Esophagus (tissue), 2 donors: ENCODE data around the gene TJP2. TPM values are rescaled to one million over a fixed set of nuclear protein-coding genes. Genes with fewer than 3 reads are reported as not detected.

Experiments
- H3K27ac ChIP-seq, 2 donors: one replicate each; pipeline ENCODE4 v1.5.1; 2013; ENCODE audit warnings: low read depth in 2 of 2, mild to moderate bottlenecking in 2 of 2, inconsistent platforms in 1 of 2, low read length in 1 of 2, moderate library complexity in 1 of 2
- H3K27me3 ChIP-seq, 2 donors: one replicate each; pipeline ENCODE4 v1.6.1; 2013; ENCODE audit warnings: low read length in 2 of 2, control low read depth in 1 of 2, mild to moderate bottlenecking in 1 of 2; ENCODE audit not compliant: insufficient read depth in 2 of 2, control insufficient read depth in 1 of 2
- H3K36me3 ChIP-seq, 2 donors: one replicate each; pipeline ENCODE4 v1.6.1; 2013; ENCODE audit warnings: low read length in 1 of 2; ENCODE audit not compliant: control insufficient read depth in 2 of 2, insufficient read depth in 2 of 2
- H3K4me1 ChIP-seq, 2 donors: one replicate each; pipeline ENCODE4 v1.6.1; 2013; ENCODE audit warnings: low read length in 1 of 2; ENCODE audit not compliant: control insufficient read depth in 2 of 2, insufficient read depth in 2 of 2
- H3K4me3 ChIP-seq, 2 donors: one replicate each; pipeline ENCODE4 v1.5.1; 2013; ENCODE audit warnings: low read length in 2 of 2, mild to moderate bottlenecking in 2 of 2, low read depth in 1 of 2, moderate library complexity in 1 of 2
- H3K9me3 ChIP-seq, 2 donors: one replicate each; pipeline ENCODE4 v1.6.1; 2013; ENCODE audit warnings: mild to moderate bottlenecking in 2 of 2, low read depth in 1 of 2, low read length in 1 of 2, moderate library complexity in 1 of 2; ENCODE audit not compliant: control insufficient read depth in 2 of 2, insufficient read depth in 1 of 2
- WGBS, 2 donors: extraction: QIAGEN DNeasy Blood & Tissue Kit; methylation state at CpG; one replicate each; pipeline ENCODE4 v1.1.7; 2013; 5-methylcytosine and 5-hydroxymethylcytosine counted together
- polyA plus RNA-seq, 2 donors: library from polyadenylated mRNA; stranded (reverse); fragments of 200-250 nt; gene quantifications; one replicate each; pipeline ENCODE4 v1.2.3, GENCODE V29; 2013
- donor health status: healthy with polysubstance abuse.
- donor health status: Bipolar disorder and iron deficiency.

The TJP2 gene
- polyA plus RNA-seq, 2 donors: 61.5 to 63.9 TPM

GRCh38 chr9:69255591-69255990, 81.5 kb downstream of the TJP2 start:
- 100% methylated on average over 1 of the region's 1 CpG for WGBS, 2 donors
- Histone ChIP-seq H3K9me3 (no peaks in the 10 kb centered on the region), H3K36me3 (peaks cover 6 to 15% of the 10 kb centered on the region in 2 donors), H3K4me1 (no peaks in the 10 kb centered on the region), H3K4me3 (no peak overlapping the region), H3K27me3 (no peaks in the 10 kb centered on the region), H3K27ac (no peak overlapping the region)

- Histone ChIP-seq H3K4me3 (no peak overlapping the region), H3K27me3 (no peaks in the 10 kb centered on the region), H3K4me1 (no peaks in the 10 kb centered on the region), H3K9me3 (no peaks in the 10 kb centered on the region), H3K36me3 (peaks cover 2 to 8% of the 10 kb centered on the region in 2 donors), H3K27ac (no peak overlapping the region)
- 96 to 97% methylated on average over 5 of the region's 5 CpGs for WGBS, 2 donors
These were observed 84.5 kb downstream of the TJP2 start for GRCh38 chr9:69258551-69258950.

- Histone ChIP-seq H3K27me3 (no peaks in the 10 kb centered on the region), H3K27ac (no peak overlapping the region), H3K36me3 (peaks cover 0 to 2% of the 10 kb centered on the region in 2 donors), H3K4me3 (no peak overlapping the region), H3K4me1 (no peaks in the 10 kb centered on the region), H3K9me3 (no peaks in the 10 kb centered on the region)
- 68 to 72% methylated on average over 5 of the region's 5 CpGs for WGBS, 2 donors
These were observed 86.1 kb downstream of the TJP2 start for GRCh38 chr9:69260161-69260560.

GRCh38 chr9:69261636-69262035, 87.6 kb downstream of the TJP2 start:
- Histone ChIP-seq H3K4me1 (no peaks in the 10 kb centered on the region), H3K9me3 (no peaks in the 10 kb centered on the region), H3K4me3 (no peak overlapping the region), H3K27me3 (no peaks in the 10 kb centered on the region), H3K27ac (no peak overlapping the region), H3K36me3 (peaks cover 0 to under 1% of the 10 kb centered on the region in 2 donors)
- WGBS, 2 donors: 58 to 72% methylated on average over 3 of the region's 3 CpGs

GRCh38 chr9:69264526-69264925, 90.4 kb downstream of the TJP2 start:
- no peak overlapping the region for H3K4me3 ChIP-seq
- WGBS, 2 donors: 76 to 77% methylated on average over 7 of the region's 7 CpGs
- H3K4me1 ChIP-seq: no peaks in the 10 kb centered on the region
- H3K36me3 ChIP-seq: no peaks in the 10 kb centered on the region
- no peaks in the 10 kb centered on the region for H3K27me3 ChIP-seq
- no peak overlapping the region for H3K27ac ChIP-seq
- no peaks in the 10 kb centered on the region for H3K9me3 ChIP-seq

- no peaks in the 10 kb centered on the region for H3K36me3 ChIP-seq
- no peak overlapping the region for H3K4me3 ChIP-seq
- 82 to 89% methylated on average over 9 of the region's 9 CpGs for WGBS, 2 donors
- no peaks in the 10 kb centered on the region for H3K27me3 ChIP-seq
- H3K4me1 ChIP-seq: no peaks in the 10 kb centered on the region
- H3K9me3 ChIP-seq: no peaks in the 10 kb centered on the region
- no peak overlapping the region for H3K27ac ChIP-seq
These were observed 91.8 kb downstream of the TJP2 start for GRCh38 chr9:69265891-69266290.

GRCh38 chr9:69272212-69272611, 98.1 kb downstream of the TJP2 start:
- WGBS, 2 donors: 57 to 71% methylated on average over 1 of the region's 1 CpG
- H3K36me3 ChIP-seq: no peaks in the 10 kb centered on the region
- no peaks in the 10 kb centered on the region for H3K27me3 ChIP-seq
- H3K9me3 ChIP-seq: no peaks in the 10 kb centered on the region
- H3K4me3 ChIP-seq: no peak overlapping the region
- no peaks in the 10 kb centered on the region for H3K4me1 ChIP-seq
- no peak overlapping the region for H3K27ac ChIP-seq

GRCh38 chr9:69273161-69273560, 99.1 kb downstream of the TJP2 start:
- Histone ChIP-seq H3K4me3 (no peak overlapping the region), H3K27ac (no peak overlapping the region), H3K36me3 (no peaks in the 10 kb centered on the region), H3K4me1 (no peaks in the 10 kb centered on the region), H3K27me3 (no peaks in the 10 kb centered on the region), H3K9me3 (no peaks in the 10 kb centered on the region)
- 70 to 71% methylated on average over 4 of the region's 4 CpGs for WGBS, 2 donors

GRCh38 chr9:69276775-69277174, 102.7 kb downstream of the TJP2 start:
- H3K36me3 ChIP-seq: no peaks in the 10 kb centered on the region
- no peak overlapping the region for H3K27ac ChIP-seq
- H3K4me3 ChIP-seq: no peak overlapping the region
- no peaks in the 10 kb centered on the region for H3K4me1 ChIP-seq
- no peaks in the 10 kb centered on the region for H3K9me3 ChIP-seq
- 78 to 79% methylated on average over 5 of the region's 5 CpGs for WGBS, 2 donors
- H3K27me3 ChIP-seq: no peaks in the 10 kb centered on the region

- Histone ChIP-seq H3K4me3 (no peak overlapping the region), H3K4me1 (no peaks in the 10 kb centered on the region), H3K9me3 (no peaks in the 10 kb centered on the region), H3K36me3 (no peaks in the 10 kb centered on the region), H3K27ac (no peak overlapping the region), H3K27me3 (no peaks in the 10 kb centered on the region)
- WGBS, 2 donors: 72 to 77% methylated on average over 5 of the region's 5 CpGs
These were observed 105.1 kb downstream of the TJP2 start for GRCh38 chr9:69279084-69279731.
